A673 (cell line): ENCODE data around the gene ARHGEF4. TPM values are rescaled to one million over a fixed set of nuclear protein-coding genes. Genes with fewer than 3 reads are reported as not detected.

Experiments used
- BruUV-seq: library from RNA; stranded (reverse); fragments of 400-500 nt; replicated peaks from 2 replicates; lab custom pipeline; 2021; lab: Mats Ljungman, UMichigan
- CTCF ChIA-PET: fragments of 300-600 bp; sonication (Branson Sonifier 250); formaldehyde crosslinking; loops from one replicate; lab custom pipeline; 2022; ENCODE audit warnings: antibody characterized with exemption; lab: Charles Lee
- POLR2A ChIA-PET: fragments of 300-600 bp; sonication (Branson Sonifier 250); formaldehyde crosslinking; loops from one replicate; lab custom pipeline; 2022; ENCODE audit warnings: antibody characterized with exemption; ENCODE audit not compliant: low non-redundant PET; lab: Charles Lee
- DNase-seq: peaks from one replicate; pipeline ENCODE4 v3.0.0-alpha.2; 2015; ENCODE audit warnings: low spot score
- H3K27ac ChIP-seq: fragments of 200-600 bp; sonication (generic); 2 replicates; pipeline ENCODE4 v1.5.1; 2016; ENCODE audit warnings: mixed run types, low read depth, mild to moderate bottlenecking, mixed read lengths, antibody characterized with exemption, low read length; ENCODE audit not compliant: poor library complexity, severe bottlenecking
- H3K27me3 ChIP-seq: fragments of 200-600 bp; sonication (generic); replicated peaks from 2 replicates; pipeline ENCODE4 v1.6.1; 2017; ENCODE audit warnings: mixed run types, low read depth, mild to moderate bottlenecking, mixed read lengths, antibody characterized with exemption, low read length; ENCODE audit not compliant: insufficient read depth, poor library complexity
- H3K36me3 ChIP-seq: fragments of 200-600 bp; sonication (generic); 2 replicates; pipeline ENCODE4 v1.6.1; 2016; ENCODE audit warnings: mixed run types, mild to moderate bottlenecking, mixed read lengths, antibody characterized with exemption, low read length; ENCODE audit not compliant: insufficient read depth, poor library complexity, severe bottlenecking
- H3K4me1 ChIP-seq: fragments of 200-600 bp; sonication (generic); 2 replicates; pipeline ENCODE4 v1.6.1; 2017; ENCODE audit warnings: mixed run types, mild to moderate bottlenecking, mixed read lengths, antibody characterized with exemption, low read length; ENCODE audit not compliant: insufficient read depth, poor library complexity, severe bottlenecking
- H3K4me3 ChIP-seq: fragments of 200-600 bp; sonication (generic); 2 replicates; pipeline ENCODE4 v1.5.1; 2016; ENCODE audit warnings: low read depth, mixed run types, mild to moderate bottlenecking, mixed read lengths, low read length; ENCODE audit not compliant: poor library complexity, severe bottlenecking
- H3K9me3 ChIP-seq: fragments of 200-600 bp; sonication (generic); 2 replicates; pipeline ENCODE4 v1.6.1; 2016; ENCODE audit warnings: mixed run types, low read depth, mild to moderate bottlenecking, mixed read lengths, antibody characterized with exemption, low read length; ENCODE audit not compliant: poor library complexity, severe bottlenecking
- CTCF ChIP-seq: fragments of 300-800, 200-600 bp; sonication (generic); conservative IDR thresholded peaks from 2 replicates; pipeline ENCODE4 v1.5.1; 2017; ENCODE audit warnings: low read depth, mild to moderate bottlenecking, antibody characterized with exemption, low read length, moderate library complexity, mixed read lengths
- EZH2 ChIP-seq: fragments of 200-600 bp; sonication (generic); IDR thresholded peaks from 2 replicates; pipeline ENCODE4 v1.6.1; 2017; ENCODE audit warnings: borderline replicate concordance, low read depth, mild to moderate bottlenecking, mixed read lengths, antibody characterized with exemption, low read length; ENCODE audit not compliant: poor library complexity, severe bottlenecking
- intact Hi-C: fragments of 100-400 bp; cut with micrococcal nuclease; formaldehyde crosslinking; loops from one replicate; pipeline ENCODE4 v1.10.0; 2022; ENCODE audit not compliant: unreplicated experiment
- total RNA-seq: library from RNA; stranded (reverse); gene quantifications from 2 replicates; pipeline ENCODE4 v1.2.3, GENCODE V29; 2021

ARHGEF4 gene
- total RNA-seq, 1 experiment from 2014 or later, result 2.1 TPM

- Histone ChIP-seq H3K27me3 (no peaks in the 10 kb centered on the region), H3K36me3 (no peaks in the 10 kb centered on the region), H3K4me3 (no peak overlapping the region), H3K4me1 (no peaks in the 10 kb centered on the region), H3K27ac (no peak overlapping the region), H3K9me3 (no peaks in the 10 kb centered on the region)
- ChIA-PET POLR2A (no interaction called here), CTCF (no interaction called here)
- TF ChIP-seq CTCF (no peak), EZH2 (no peak)
- intact Hi-C loops, result no loop called here
- DNase-seq, result no peak
- BruUV-seq, result no TSS peak
Observed at GRCh38 chr2:131027566-131028528, 191.1 kb downstream of the ARHGEF4 start.

GRCh38 chr2:131029812-131030211 is 193.1 kb downstream of the ARHGEF4 start:
- Histone ChIP-seq H3K4me1 (peaks cover 5% of the 10 kb centered on the region), H3K9me3 (no peaks in the 10 kb centered on the region), H3K27me3 (peaks cover 5% of the 10 kb centered on the region), H3K27ac (no peak overlapping the region), H3K4me3 (no peak overlapping the region), H3K36me3 (no peaks in the 10 kb centered on the region)
- CTCF ChIA-PET, result no interaction called here
- intact Hi-C loops, result no loop called here
- POLR2A ChIA-PET, result no interaction called here
- no peak for TF ChIP-seq EZH2
- no peak for TF ChIP-seq CTCF
- BruUV-seq, result no TSS peak
- DNase-seq, result no peak

GRCh38 chr2:131030478-131030971 is 193.8 kb downstream of the ARHGEF4 start:
- BruUV-seq, result no TSS peak
- Histone ChIP-seq H3K36me3 (no peaks in the 10 kb centered on the region), H3K4me3 (no peak overlapping the region), H3K27me3 (peaks cover 5% of the 10 kb centered on the region), H3K27ac (no peak overlapping the region), H3K4me1 (peaks cover 5% of the 10 kb centered on the region), H3K9me3 (no peaks in the 10 kb centered on the region)
- POLR2A ChIA-PET, result no interaction called here
- intact Hi-C loops, result no loop called here
- TF ChIP-seq EZH2 (no peak), CTCF (no peak)
- peak; percentile 22 for DNase-seq
- CTCF ChIA-PET, result no interaction called here
